T-helper 2 cell treated with Interferon-gamma antibody and Interleukin-4, amounts not matched to agents 5 μg/mL and 100 μg/mL, for 36 hours (primary cell): ENCODE results near the gene CDH13.

Source experiments
- DNase-seq: peaks from one replicate; pipeline ENCODE4 v3.0.0; 2021; ENCODE audit warnings: low spot score
- H3K27ac Mint-ChIP-seq: one replicate; pipeline ENCODE4 v1.8.0; 2021; ENCODE audit warnings: mild to moderate bottlenecking, mixed read lengths
- H3K27me3 Mint-ChIP-seq: one replicate; pipeline ENCODE4 v1.8.0; 2021; ENCODE audit warnings: low read depth, mixed read lengths
- H3K36me3 Mint-ChIP-seq: one replicate; pipeline ENCODE4 v1.8.0; 2021; ENCODE audit warnings: low read depth, mixed read lengths
- H3K4me1 Mint-ChIP-seq: one replicate; pipeline ENCODE4 v1.8.0; 2021; ENCODE audit warnings: low read depth, mixed read lengths
- H3K4me3 Mint-ChIP-seq: one replicate; pipeline ENCODE4 v1.8.0; 2022; ENCODE audit warnings: mild to moderate bottlenecking, moderate library complexity, mixed read lengths
- H3K9me3 Mint-ChIP-seq: one replicate; pipeline ENCODE4 v1.8.0; 2021; ENCODE audit warnings: mixed read lengths

CDH13 gene

GRCh38 chr16:83271970-83272575 is 645.3 kb downstream of the CDH13 start:
- H3K27ac Mint-ChIP-seq, result no peak overlapping the region
- H3K4me3 Mint-ChIP-seq, result no peak overlapping the region
- DNase-seq, result no peak

GRCh38 chr16:83272843-83273242 is 646.1 kb downstream of the CDH13 start:
- no peak overlapping the region for H3K4me3 Mint-ChIP-seq
- H3K9me3 Mint-ChIP-seq, result peaks cover 4% of the 10 kb centered on the region
- H3K27me3 Mint-ChIP-seq, result no peaks in the 10 kb centered on the region
- no peak for DNase-seq
- no peaks in the 10 kb centered on the region for H3K4me1 Mint-ChIP-seq
- H3K27ac Mint-ChIP-seq, result no peak overlapping the region
- no peaks in the 10 kb centered on the region for H3K36me3 Mint-ChIP-seq

More at GRCh38 chr16:83271970-83272575, 645.3 kb downstream of the CDH13 start:
- H3K9me3 Mint-ChIP-seq, result peaks cover 4% of the 10 kb centered on the region
- H3K4me1 Mint-ChIP-seq, result no peaks in the 10 kb centered on the region
- no peaks in the 10 kb centered on the region for H3K36me3 Mint-ChIP-seq
- H3K27me3 Mint-ChIP-seq, result no peaks in the 10 kb centered on the region

GRCh38 chr16:83273504-83274173 is 646.9 kb downstream of the CDH13 start:
- no peaks in the 10 kb centered on the region for H3K36me3 Mint-ChIP-seq
- H3K27ac Mint-ChIP-seq, result no peak overlapping the region

GRCh38 chr16:83279251-83279650 is 652.5 kb downstream of the CDH13 start:
- H3K4me3 Mint-ChIP-seq, result no peak overlapping the region
- no peaks in the 10 kb centered on the region for H3K36me3 Mint-ChIP-seq
- H3K27me3 Mint-ChIP-seq, result no peaks in the 10 kb centered on the region
- no peak overlapping the region for H3K27ac Mint-ChIP-seq
- DNase-seq, result no peak
- H3K9me3 Mint-ChIP-seq, result peaks cover 2% of the 10 kb centered on the region
- no peaks in the 10 kb centered on the region for H3K4me1 Mint-ChIP-seq

More at GRCh38 chr16:83273504-83274173, 646.9 kb downstream of the CDH13 start:
- DNase-seq, result no peak
- Mint-ChIP-seq H3K27me3 (no peaks in the 10 kb centered on the region), H3K9me3 (peaks cover 4% of the 10 kb centered on the region), H3K4me1 (no peaks in the 10 kb centered on the region), H3K4me3 (no peak overlapping the region)

- no peak for DNase-seq
- Mint-ChIP-seq H3K27me3 (no peaks in the 10 kb centered on the region), H3K4me1 (no peaks in the 10 kb centered on the region), H3K9me3 (no peaks in the 10 kb centered on the region), H3K4me3 (no peak overlapping the region), H3K27ac (no peak overlapping the region), H3K36me3 (no peaks in the 10 kb centered on the region)
Observed at GRCh38 chr16:83285921-83286320, 659.2 kb downstream of the CDH13 start.

- Mint-ChIP-seq H3K27ac (no peak overlapping the region), H3K27me3 (no peaks in the 10 kb centered on the region), H3K4me1 (no peaks in the 10 kb centered on the region), H3K36me3 (no peaks in the 10 kb centered on the region), H3K9me3 (no peaks in the 10 kb centered on the region), H3K4me3 (no peak overlapping the region)
- no peak for DNase-seq
Observed at GRCh38 chr16:83296505-83296904, 669.7 kb downstream of the CDH13 start.

- no peaks in the 10 kb centered on the region for H3K9me3 Mint-ChIP-seq
Observed at GRCh38 chr16:83298541-83298940, 671.8 kb downstream of the CDH13 start.

GRCh38 chr16:83300326-83300725 is 673.6 kb downstream of the CDH13 start:
- Mint-ChIP-seq H3K9me3 (no peaks in the 10 kb centered on the region), H3K4me1 (no peaks in the 10 kb centered on the region), H3K27me3 (no peaks in the 10 kb centered on the region), H3K4me3 (no peak overlapping the region), H3K27ac (no peak overlapping the region), H3K36me3 (no peaks in the 10 kb centered on the region)
- DNase-seq, result no peak

More at GRCh38 chr16:83298541-83298940, 671.8 kb downstream of the CDH13 start:
- DNase-seq, result no peak
- no peak overlapping the region for H3K27ac Mint-ChIP-seq
- no peak overlapping the region for H3K4me3 Mint-ChIP-seq
- H3K4me1 Mint-ChIP-seq, result no peaks in the 10 kb centered on the region
- H3K36me3 Mint-ChIP-seq, result no peaks in the 10 kb centered on the region
- H3K27me3 Mint-ChIP-seq, result no peaks in the 10 kb centered on the region

GRCh38 chr16:83301971-83302370 is 675.2 kb downstream of the CDH13 start:
- DNase-seq, result no peak
- H3K27me3 Mint-ChIP-seq, result no peaks in the 10 kb centered on the region
- H3K36me3 Mint-ChIP-seq, result no peaks in the 10 kb centered on the region
- H3K27ac Mint-ChIP-seq, result no peak overlapping the region
- H3K4me1 Mint-ChIP-seq, result no peaks in the 10 kb centered on the region
- no peaks in the 10 kb centered on the region for H3K9me3 Mint-ChIP-seq
- no peak overlapping the region for H3K4me3 Mint-ChIP-seq

GRCh38 chr16:83302853-83303252 is 676.1 kb downstream of the CDH13 start:
- Mint-ChIP-seq H3K27ac (no peak overlapping the region), H3K27me3 (no peaks in the 10 kb centered on the region), H3K4me3 (no peak overlapping the region), H3K4me1 (no peaks in the 10 kb centered on the region), H3K9me3 (no peaks in the 10 kb centered on the region), H3K36me3 (no peaks in the 10 kb centered on the region)
- DNase-seq, result no peak

- no peak overlapping the region for H3K4me3 Mint-ChIP-seq
- no peaks in the 10 kb centered on the region for H3K4me1 Mint-ChIP-seq
- no peaks in the 10 kb centered on the region for H3K27me3 Mint-ChIP-seq
- no peak overlapping the region for H3K27ac Mint-ChIP-seq
- DNase-seq, result no peak
- H3K9me3 Mint-ChIP-seq, result no peaks in the 10 kb centered on the region
- H3K36me3 Mint-ChIP-seq, result no peaks in the 10 kb centered on the region
Observed at GRCh38 chr16:83305092-83305491, 678.3 kb downstream of the CDH13 start.

- Mint-ChIP-seq H3K36me3 (no peaks in the 10 kb centered on the region), H3K27ac (no peak overlapping the region), H3K27me3 (no peaks in the 10 kb centered on the region), H3K4me1 (no peaks in the 10 kb centered on the region), H3K4me3 (no peak overlapping the region), H3K9me3 (no peaks in the 10 kb centered on the region)
- DNase-seq, result no peak
Observed at GRCh38 chr16:83306961-83307593, 680.3 kb downstream of the CDH13 start.

- Mint-ChIP-seq H3K4me1 (no peaks in the 10 kb centered on the region), H3K9me3 (no peaks in the 10 kb centered on the region), H3K27me3 (no peaks in the 10 kb centered on the region), H3K27ac (no peak overlapping the region), H3K36me3 (no peaks in the 10 kb centered on the region), H3K4me3 (no peak overlapping the region)
- DNase-seq, result no peak
Observed at GRCh38 chr16:83307594-83307992, 680.8 kb downstream of the CDH13 start.

- H3K4me3 Mint-ChIP-seq, result no peak overlapping the region
- DNase-seq, result no peak
- no peaks in the 10 kb centered on the region for H3K36me3 Mint-ChIP-seq
- H3K4me1 Mint-ChIP-seq, result no peaks in the 10 kb centered on the region
- no peak overlapping the region for H3K27ac Mint-ChIP-seq
- H3K27me3 Mint-ChIP-seq, result no peaks in the 10 kb centered on the region
- no peaks in the 10 kb centered on the region for H3K9me3 Mint-ChIP-seq
Observed at GRCh38 chr16:83308414-83308813, 681.6 kb downstream of the CDH13 start.
